HK-2 (cell line): ENCODE measurements around the gene VSTM2L.
"Not testable (repeated sequence)": the region's sequence is repeated elsewhere in the genome, so short reads cannot be mapped to it uniquely, and the experiment has no call there.

Source experiments
- DNase-seq: peaks from one replicate; pipeline ENCODE4 v3.0.0-alpha.2; 2018; ENCODE audit not compliant: unreplicated experiment

Gene VSTM2L

DNA sequence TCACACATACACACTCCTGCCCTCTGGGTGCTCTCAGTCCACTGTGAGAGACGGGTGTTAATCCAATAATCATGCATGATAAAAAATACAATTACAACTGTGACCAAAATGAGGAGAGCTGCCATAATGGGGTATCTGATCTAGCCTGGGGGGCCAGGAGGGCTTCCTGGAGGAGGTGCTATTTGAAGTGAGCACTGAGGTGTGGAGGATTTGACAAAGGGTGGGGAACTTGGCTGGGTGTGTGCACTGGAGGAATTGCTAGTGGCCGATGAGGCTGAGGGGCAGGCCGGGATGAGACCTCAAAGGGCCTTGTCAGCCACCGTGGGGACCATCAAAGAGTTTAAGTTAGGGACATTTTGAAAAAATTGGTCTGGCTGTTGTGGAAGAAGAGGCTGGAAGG lies 34.8 kb downstream of the VSTM2L start:
- no peak for DNase-seq

DNA sequence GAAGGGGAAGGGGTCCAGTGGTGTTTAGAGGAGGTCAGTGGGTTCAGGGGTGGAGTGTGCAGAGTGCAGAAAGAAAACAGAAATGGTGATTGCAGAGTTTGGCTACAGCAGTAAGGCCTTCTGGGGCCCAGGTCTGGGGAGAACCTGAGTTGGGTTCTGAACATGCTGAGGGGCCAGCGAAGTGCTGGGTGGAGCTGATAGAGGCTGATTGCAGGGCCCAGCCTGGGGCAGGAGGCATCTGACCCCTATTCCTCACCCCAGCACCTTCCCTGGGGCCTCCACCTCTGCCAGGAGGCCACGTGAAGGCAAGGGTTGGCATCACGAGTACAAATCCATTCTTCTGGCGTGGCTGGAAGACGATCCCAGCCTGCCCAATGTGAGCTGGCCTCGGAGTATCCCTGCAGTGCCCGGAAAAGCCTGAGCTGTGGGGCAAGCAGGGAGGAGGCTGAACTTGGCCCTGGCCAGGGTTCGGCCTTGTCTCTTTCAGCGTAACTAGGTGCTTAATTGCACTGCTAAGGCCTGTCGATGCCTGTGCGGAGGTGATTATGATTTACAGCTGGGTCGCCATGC lies 35.3 kb downstream of the VSTM2L start:
- no peak for DNase-seq

DNA sequence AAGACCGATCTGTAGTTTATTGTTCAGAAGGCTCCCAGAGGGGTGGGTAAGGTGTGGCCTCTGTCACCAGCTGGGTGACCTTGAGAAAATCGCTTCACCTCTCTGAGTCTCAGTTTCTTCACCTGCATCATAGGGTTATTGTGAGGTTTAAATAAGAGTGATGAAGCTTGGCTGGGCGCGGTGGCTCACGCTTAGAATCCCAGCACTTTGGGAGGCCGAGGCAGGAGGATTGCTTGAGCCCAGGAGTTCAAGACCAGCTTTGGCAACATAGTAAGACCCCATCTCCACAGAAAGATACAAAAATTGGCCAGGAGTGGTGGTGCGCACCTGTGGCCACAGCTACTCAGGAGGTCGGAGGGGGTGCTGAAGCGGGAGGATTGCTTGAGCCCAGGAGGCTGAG lies 36.0 kb downstream of the VSTM2L start:
- DNase-seq: no peak

DNA sequence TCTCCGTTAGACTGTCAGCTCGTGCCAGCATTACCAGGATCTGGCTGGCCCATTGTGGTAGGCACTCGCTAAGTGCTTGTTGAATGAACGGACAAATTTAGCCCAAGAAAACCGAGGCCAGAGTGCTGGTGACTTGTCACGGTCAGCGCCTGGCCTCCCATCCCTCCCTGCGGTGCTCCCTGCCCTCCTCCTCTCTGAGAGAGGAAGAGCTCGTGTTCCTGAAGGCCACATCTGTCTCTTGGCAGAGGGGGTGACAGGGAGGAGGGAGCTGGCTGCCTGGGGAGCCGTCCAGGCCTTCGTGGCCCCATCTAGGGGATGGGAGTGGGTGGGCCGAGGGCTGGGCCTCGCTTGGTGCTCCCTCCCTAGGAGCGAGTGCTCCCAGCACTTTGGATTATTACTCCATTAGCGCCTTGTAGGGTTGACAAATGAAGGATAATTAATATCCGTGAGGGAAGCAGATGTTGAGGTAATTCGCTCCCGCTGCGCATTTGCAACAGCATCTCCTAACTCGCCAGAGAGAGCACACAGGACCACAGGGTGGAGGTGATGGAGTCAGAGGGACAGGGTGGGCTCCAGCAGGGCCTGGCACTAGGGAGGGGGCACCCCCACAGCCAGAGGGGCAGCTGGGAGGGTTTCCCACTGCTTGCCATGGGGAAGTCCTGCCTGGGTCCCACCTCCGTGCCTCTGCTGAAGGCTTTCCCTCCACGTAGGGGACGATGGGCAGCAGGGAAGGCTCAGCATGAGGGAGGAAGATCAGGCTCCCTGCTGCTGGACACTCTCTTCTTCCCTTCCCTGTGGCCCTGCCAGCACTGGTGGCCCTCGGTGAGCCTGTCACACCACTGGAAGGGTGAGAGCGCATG lies 37.0 kb downstream of the VSTM2L start:
- DNase-seq: no peak

DNA sequence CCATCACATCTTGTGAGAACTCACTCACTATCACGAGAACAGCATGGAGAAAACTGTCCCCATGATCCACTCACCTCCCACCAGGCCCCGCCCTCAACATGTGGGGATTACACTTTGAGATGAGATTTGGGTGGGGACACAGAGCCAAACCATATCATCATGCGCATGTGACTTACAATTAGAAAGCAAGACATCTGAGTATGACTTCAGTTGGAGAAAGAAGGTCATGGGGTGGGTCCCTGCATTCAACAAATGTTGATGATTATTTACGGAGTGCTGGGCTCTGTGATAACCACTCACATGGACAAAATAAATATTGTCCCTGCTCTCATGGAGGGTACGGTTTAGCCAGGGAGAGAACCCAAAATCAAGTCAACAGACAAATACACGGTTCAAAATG lies 37.9 kb downstream of the VSTM2L start:
- no peak for DNase-seq

DNA sequence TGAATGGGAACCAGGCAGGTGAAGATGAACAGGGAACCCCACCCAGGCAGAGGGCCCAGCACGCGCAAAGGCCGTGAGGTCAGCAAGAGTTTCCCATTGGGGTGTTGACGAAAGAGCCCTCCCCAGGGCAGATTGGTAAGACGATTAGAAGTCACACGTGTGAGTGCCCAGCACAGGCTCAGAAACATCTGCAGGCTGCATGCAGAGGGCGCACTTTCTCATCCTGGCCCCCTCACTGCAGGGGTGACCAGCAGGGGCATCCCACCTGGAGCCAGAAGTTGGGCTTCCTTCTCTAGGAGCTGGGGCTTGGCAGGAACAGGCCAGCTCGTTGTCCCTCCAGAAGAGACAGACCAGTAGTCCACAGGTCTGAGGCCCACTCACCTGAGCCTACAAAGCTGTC lies 38.4 kb downstream of the VSTM2L start:
- DNase-seq: no peak

DNA sequence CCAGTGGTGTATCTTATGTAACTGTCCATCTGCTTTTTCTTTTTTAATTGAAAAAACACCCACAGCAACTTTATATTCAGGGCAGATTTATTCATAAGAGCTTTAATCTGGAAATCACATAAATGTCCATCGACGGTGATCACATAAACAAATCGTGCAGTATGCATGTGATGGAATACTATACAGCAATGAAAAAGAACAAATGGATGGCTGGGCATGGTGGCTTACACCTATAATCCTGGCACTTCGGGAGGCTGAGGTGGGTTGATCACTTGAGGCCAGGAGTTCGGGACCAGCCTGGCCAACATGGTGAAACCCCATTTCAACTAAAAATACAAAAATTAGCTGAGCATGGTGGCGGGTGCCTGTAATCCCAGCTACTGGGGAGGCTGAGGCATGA lies 39.1 kb downstream of the VSTM2L start:
- no peak for DNase-seq

DNA sequence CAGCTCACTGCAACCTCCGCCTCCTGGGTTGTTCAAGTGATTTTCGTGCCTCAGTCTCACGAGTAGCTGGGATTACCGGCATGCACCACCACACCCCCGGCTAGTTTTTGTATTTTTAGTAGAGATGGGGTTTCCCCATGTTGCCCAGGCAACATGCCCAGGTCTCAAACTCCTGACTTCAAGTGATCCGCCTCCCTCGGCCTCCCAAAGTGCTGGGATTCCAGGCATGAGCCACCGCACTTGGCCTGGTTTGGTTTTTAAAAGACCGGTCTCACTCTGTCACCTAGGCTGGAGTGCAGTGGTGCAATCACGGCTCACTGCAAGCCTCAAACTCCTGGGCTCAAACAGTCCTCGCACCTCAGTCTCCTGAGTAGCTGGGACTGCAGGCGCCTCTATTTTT lies 40.1 kb downstream of the VSTM2L start:
- DNase-seq: no peak

DNA sequence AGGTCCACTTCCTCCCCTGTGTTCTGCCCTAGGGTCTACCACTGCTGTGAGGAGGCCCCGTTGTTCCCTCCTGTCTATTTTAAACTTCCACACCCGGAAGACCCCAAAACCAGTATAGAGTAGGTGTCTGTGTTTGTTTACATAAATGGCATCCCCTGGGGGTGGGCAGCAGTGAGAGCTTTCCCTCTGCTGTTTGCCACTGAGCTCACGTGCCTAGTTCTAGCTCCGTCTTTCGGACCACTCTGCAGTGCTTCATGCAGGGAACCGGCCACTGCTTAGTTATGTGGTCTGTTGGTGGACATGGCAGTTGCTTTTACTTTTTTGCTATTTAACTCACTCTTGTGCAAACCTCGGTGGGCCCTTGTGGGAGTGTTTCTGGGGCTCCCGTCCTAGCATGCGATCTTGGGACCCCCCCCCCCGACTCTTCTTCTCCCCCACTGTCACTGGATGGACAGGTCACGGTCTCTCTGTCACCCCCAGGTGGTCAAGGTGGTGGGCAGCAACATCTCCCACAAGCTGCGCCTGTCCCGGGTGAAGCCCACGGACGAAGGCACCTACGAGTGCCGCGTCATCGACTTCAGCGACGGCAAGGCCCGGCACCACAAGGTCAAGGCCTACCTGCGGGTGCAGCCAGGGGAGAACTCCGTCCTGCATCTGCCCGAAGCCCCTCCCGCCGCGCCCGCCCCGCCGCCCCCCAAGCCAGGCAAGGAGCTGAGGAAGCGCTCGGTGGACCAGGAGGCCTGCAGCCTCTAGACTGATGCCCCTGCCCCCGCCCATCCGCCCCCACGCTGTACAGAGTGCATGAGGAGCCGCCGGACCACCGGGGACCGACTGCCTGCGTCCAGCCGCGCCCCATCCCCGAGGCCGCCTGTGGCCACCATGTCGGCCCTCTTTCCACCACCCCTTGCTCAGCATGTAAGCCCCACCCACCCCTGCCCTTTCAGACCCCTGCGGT lies 40.9 kb downstream of the VSTM2L start:
- no peak for DNase-seq

DNA sequence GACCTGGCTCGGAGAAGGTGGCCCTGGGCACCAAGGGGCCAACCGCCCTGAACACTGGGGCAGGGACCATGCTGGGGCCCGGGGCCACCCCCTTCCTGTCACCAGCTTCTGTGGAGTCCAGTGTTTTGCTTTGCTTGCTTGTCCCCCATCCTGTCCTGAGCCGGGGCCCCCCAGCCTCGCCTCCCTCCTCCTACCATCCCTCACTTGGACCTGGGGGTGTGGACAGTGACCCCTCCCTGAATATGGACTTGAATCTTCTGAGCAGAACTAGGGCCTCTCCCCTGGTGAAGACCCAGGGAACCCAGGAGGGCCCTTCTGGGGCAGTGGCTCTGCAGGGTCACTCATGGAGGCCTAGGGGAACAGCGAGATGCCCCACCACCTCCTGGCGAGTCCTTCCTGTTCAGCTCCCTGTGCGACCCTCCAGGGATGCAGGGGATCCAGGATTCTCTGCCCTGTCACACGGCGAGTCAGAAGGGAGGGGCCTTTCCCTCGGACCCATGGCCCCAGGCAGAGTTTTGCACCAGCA lies 41.6 kb downstream of the VSTM2L start:
- DNase-seq: no peak

DNA sequence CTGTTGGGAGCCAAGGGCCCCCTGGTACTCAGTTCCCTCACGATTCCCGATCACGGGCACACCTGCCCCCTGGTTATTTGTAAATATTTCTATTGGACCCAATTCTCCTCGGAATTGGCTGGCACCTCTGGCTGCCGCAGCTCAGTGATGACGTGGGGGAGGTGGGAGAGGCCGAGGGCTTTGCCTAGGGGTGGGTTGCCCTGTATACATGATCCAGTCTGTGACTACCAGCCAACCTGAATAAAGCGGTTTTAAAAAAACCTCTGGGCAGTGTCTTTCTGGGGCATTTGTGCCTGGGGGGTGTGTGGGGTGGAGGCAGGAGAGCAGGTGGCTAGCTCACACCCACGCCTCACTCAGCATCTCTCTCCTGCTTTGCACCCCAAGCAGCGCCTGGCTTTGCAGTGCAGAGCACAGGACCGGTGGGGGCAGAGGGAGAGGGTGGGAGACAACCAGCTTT lies 42.2 kb downstream of the VSTM2L start:
- DNase-seq: no peak

DNA sequence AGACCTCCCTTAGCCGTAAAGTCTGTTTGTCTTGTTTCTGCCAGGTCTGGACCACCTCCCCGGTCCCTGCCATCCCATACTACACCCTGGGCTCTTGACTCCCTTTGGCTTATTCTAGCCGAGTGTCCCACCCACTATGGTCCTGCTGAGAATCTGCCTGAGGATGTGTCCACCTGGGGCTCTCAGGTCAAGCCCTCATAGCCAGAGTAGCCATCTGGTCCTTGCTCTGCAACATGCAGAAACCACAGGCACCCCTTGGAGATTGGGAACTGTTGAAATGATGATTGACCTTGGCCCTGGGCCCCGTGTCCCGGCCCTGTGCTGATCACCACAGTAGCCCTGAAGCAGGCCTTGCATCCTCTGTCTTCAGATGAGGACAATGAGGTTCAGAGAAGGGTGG lies 44.0 kb downstream of the VSTM2L start:
- DNase-seq: no peak

DNA sequence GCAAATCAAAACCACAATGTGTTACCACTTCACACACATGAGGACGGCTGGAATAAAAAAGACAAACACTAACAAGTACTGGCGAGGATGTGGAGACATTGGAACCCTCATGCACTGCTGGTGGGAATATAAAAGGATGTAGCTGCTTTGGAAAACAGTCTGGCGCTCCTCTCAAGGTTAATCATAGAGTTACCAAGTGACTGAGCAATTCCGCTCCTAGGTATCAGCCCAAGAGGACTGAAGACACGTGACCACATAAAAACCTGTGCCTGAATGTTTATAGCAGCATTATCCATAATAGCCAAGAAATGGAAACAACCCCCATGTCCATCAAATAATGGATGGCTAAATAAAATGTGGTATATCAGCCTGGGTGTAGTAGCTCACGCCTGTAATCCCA lies 45.0 kb downstream of the VSTM2L start:
- no peak for DNase-seq

DNA sequence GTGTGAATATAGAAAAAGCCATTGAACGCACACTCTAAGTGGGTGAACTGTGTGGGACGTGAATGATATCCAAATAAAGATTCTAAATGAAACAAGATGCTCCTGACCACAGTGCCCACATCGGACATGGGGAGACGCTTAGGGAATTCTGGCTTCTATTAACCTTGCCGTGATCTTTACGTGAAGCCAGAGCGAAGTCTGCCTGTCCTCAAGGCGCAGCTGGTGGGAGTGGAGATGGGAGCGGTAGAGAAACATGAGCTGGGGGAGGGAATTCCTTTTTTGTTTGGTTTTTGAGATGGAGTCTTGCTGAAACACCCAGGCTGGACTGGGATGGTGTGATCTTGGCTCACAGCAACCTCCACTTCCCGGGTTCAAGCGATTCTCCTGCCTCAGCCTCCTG lies 46.0 kb downstream of the VSTM2L start:
- no peak for DNase-seq

DNA sequence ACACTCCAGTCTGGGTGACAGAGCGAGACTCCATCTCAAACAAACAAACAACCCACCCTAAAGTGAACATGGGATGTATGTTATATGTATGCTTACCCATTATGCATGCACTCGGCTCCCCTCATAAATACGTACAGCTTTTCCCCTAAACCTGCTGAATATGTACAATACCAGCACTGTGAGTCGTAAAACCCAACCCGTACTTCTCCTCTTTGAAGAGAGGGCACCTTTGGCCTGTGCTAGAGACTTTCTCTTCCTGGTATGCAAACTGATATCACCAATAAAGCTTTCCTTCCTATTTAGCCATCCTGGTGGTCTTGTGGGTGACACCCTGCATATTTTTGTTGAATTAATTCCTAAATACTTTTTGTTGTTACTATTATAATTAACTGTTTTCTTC lies 51.3 kb downstream of the VSTM2L start:
- no peak for DNase-seq

DNA sequence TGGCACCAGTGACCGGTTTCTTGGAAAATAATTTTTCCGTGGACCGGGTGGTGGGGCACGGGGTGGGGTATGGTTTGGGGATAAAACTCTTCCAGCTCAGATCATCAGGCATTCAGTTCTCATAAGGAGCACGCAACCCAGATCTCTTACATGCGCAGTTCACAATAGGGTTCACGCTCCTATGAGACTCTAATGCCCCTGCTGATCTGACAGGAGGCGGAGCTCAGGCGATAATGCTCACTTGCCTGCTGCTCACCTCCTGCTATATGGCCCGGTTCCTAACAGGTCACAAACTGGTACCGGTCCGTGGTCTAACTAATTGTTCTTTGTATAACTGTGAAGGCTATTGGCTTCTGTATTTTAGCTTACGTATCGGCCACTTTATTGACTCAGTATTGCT lies 51.7 kb downstream of the VSTM2L start:
- no peak for DNase-seq

DNA sequence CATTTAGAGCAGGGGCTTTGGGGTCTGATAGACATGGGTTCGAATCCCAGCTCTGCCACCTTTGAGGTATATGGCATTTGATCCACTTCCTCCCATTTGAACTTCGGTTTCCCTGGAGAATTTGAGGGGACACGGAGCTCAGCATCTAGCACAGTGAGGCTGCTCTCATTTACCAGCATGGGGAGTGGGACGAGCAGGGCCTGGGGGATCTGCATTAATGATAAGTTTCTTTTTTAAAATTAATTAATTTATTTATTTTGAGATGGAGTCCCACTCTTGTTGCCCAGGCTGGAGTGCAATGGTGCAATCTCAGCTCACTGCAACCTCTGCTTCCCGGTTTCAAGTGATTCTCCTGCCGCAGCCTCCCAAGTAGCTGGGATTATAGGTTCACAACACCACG lies 52.6 kb downstream of the VSTM2L start:
- DNase-seq: no peak

DNA sequence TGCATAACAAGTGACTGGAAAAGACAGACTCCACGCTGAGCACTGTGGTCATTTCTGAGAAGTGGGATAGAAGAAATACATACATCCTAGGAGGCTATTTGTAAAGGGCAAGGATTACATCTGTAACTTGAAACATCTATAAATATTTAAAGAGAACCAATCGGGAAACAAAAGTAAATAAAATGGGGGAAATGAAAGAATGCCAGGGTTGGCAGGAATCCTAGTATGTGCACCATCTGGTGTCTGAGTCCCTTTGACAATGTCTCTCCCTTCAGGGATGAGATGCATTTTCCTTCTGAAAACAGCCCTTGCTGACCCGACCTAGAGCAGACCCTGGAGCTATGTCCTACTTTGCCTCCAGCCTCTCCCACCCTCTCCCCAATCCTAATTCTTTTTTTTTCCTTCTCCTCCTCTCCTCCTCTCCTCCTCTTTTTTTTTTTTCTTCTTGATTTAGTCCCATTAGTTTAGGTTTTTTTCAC lies 53.2 kb downstream of the VSTM2L start:
- no peak for DNase-seq

DNA sequence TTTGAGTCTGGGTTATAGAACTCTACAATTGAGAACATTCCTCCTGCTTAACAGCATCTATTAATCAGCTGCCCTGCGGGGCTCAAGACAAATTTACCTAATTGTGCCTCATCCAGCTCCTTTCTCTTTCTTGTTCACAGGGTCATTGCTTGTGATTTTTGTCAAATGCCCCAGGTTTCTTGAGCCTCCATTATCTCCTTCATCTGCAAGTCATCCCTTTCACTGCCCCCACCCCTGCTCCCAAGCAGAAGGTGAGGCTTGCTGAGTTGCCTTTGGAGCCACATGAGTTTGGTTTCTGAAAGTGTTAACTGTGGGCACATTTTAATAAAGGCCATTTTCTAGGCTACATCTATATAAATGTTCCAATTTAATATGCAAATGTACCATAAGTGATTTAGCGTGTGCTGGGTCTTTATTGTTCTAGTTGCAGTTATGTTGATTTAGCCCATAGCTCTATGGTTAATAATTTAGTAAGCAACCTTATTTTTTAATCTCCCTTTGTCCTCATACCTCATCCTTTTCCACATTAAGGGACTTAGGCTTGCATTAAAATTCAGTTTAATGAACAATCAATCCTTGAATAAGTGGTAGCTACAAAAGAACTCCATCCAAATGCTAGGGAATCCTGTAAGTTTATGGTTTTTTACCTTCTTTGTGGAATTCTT lies 56.1 kb downstream of the VSTM2L start:
- DNase-seq: no peak

DNA sequence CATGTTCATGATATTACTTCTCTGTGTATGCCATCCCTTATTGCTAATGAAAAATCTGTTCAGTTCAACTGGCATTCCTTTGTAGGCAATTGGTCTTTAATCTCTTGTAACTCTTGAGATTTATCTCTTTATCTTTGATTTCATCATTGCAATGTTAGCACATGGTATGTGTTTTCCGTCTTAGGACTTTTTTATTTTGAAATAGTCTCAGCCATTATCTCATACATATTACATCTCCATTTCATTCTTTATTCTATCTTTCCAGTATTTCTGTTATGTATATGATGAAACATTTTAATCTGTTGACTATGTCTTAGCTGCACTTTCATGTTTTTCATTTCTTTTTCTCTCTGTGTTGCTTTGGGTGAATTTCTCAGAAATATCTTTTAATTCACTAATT lies 58.1 kb downstream of the VSTM2L start:
- no peak for DNase-seq

DNA sequence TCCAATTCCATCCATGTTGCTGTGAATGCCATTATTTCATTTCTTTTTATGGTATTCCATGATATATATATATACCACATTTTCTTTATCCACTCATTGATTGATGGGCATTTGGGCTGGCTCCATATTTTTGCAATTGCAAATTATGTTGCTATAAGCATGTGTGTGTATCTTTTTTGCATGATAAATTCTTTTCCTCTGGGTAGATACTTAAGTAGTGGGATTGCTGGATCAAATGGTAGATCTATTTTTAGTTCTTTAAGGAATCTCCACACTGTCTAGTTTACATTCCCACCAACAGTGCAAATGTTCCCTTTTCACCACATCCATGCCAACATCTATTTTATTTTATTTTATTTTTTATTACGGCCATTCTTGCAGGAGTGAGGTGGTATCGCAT lies 60.6 kb downstream of the VSTM2L start:
- DNase-seq: not testable (repeated sequence)
